Caco-2 (cell line): ENCODE measurements around the gene KLK1. TPM values are rescaled to one million over a fixed set of nuclear protein-coding genes. Genes with fewer than 3 reads are reported as not detected.

Experiments
- BruUV-seq: library from RNA; stranded (reverse); fragments of 400-500 nt; replicated peaks from 2 replicates; lab custom pipeline; 2021; lab: Mats Ljungman, UMichigan
- CTCF ChIA-PET: fragments of 300-600 bp; sonication (Branson Sonifier 250); formaldehyde crosslinking; loops from one replicate; lab custom pipeline; 2022; ENCODE audit warnings: antibody characterized with exemption; lab: Charles Lee
- POLR2A ChIA-PET: fragments of 300-600 bp; sonication (Branson Sonifier 250); formaldehyde crosslinking; loops from one replicate; lab custom pipeline; 2022; ENCODE audit warnings: antibody characterized with exemption; lab: Charles Lee
- DNase-seq, 2 experiments: peaks; one replicate each; pipeline versions ENCODE4 v3.0.0 to v3.0.0-alpha.2; 2020 to 2022
- H3K27me3 ChIP-seq: replicated peaks from 2 replicates; pipeline ENCODE4 v1.6.0; 2011; ENCODE audit warnings: low read length; ENCODE audit not compliant: control insufficient read depth, insufficient read depth
- H3K36me3 ChIP-seq: 2 replicates; pipeline ENCODE4 v1.5.1; 2011; ENCODE audit warnings: low read length; ENCODE audit not compliant: control insufficient read depth, insufficient read depth
- H3K4me1 ChIP-seq: fragments of 250-450 bp; sonication (Bioruptor Pico); 2 replicates; pipeline ENCODE4 v1.5.1; 2020; ENCODE audit warnings: mild to moderate bottlenecking
- H3K4me3 ChIP-seq: 2 replicates; pipeline ENCODE4 v1.5.1; 2011; ENCODE audit warnings: low read depth, mild to moderate bottlenecking, control low read depth, low read length
- H3K9me3 ChIP-seq: fragments of 250-450 bp; sonication (Bioruptor Pico); 2 replicates; pipeline ENCODE4 v1.5.1; 2020; ENCODE audit warnings: mild to moderate bottlenecking, moderate library complexity
- H3K27ac Mint-ChIP-seq: one replicate; pipeline ENCODE4 v1.8.0; 2022; ENCODE audit warnings: mixed read lengths; ENCODE audit not compliant: unreplicated experiment
- H3K27me3 Mint-ChIP-seq: one replicate; pipeline ENCODE4 v1.8.0; 2022; ENCODE audit warnings: mixed read lengths; ENCODE audit not compliant: insufficient read depth, unreplicated experiment
- H3K36me3 Mint-ChIP-seq: one replicate; pipeline ENCODE4 v1.8.0; 2022; ENCODE audit warnings: mild to moderate bottlenecking, mixed read lengths; ENCODE audit not compliant: insufficient read depth, unreplicated experiment
- H3K4me1 Mint-ChIP-seq: one replicate; pipeline ENCODE4 v1.8.0; 2022; ENCODE audit warnings: low read depth, mixed read lengths; ENCODE audit not compliant: unreplicated experiment
- H3K4me3 Mint-ChIP-seq: one replicate; pipeline ENCODE4 v1.8.0; 2022; ENCODE audit warnings: mild to moderate bottlenecking, moderate library complexity, mixed read lengths; ENCODE audit not compliant: unreplicated experiment
- H3K9me3 Mint-ChIP-seq: one replicate; pipeline ENCODE4 v1.8.0; 2022; ENCODE audit warnings: mixed read lengths; ENCODE audit not compliant: unreplicated experiment
- CTCF ChIP-seq, 2 experiments: fragments of 200-600 bp in 1 of 2; IDR thresholded peaks; 1 replicate in 1 of 2; 2 replicates in 1 of 2; pipeline versions ENCODE4 v1.5.1 to v1.8.0; 2011 to 2022; ENCODE audit warnings: antibody characterized with exemption in 1 of 2, control low read depth in 1 of 2, inconsistent platforms in 1 of 2, low read depth in 1 of 2, low read length in 1 of 2, mild to moderate bottlenecking in 1 of 2, moderate library complexity in 1 of 2; ENCODE audit not compliant: insufficient read depth in 1 of 2, severe bottlenecking in 1 of 2, unreplicated experiment in 1 of 2
- intact Hi-C: fragments of 100-400 bp; cut with micrococcal nuclease; formaldehyde crosslinking; loops from one replicate; pipeline ENCODE4 v1.10.0; 2022; ENCODE audit not compliant: unreplicated experiment
- total RNA-seq: library from RNA; stranded (reverse); gene quantifications from 2 replicates; pipeline ENCODE4 v1.2.3, GENCODE V29; 2022

KLK1 gene
- total RNA-seq, 1 experiment from 2014 or later = 0.73 TPM

GRCh38 chr19:50869479-50869878, 45.9 kb upstream of the KLK1 start:
- peaks cover 23% of the 10 kb centered on the region for H3K27me3 Mint-ChIP-seq
- no peaks in the 10 kb centered on the region for H3K36me3 Mint-ChIP-seq

GRCh38 chr19:50861496-50862286, 38.1 kb upstream of the KLK1 start:
- BruUV-seq = no TSS peak
- Histone ChIP-seq H3K9me3 (0 out of 2 replicates have a peak, but pooled peaks cover 13% of the 10 kb centered on the region), H3K4me3 (no peak overlapping the region), H3K4me1 (no peaks in the 10 kb centered on the region), H3K27me3 (no peaks in the 10 kb centered on the region; the same call in 1 of the 2 replicates), H3K36me3 (no peaks in the 10 kb centered on the region)
- POLR2A ChIA-PET = no interaction called here
- Mint-ChIP-seq H3K36me3 (no peaks in the 10 kb centered on the region), H3K4me1 (no peaks in the 10 kb centered on the region), H3K9me3 (no peaks in the 10 kb centered on the region), H3K4me3 (no peak overlapping the region), H3K27me3 (peaks cover 25% of the 10 kb centered on the region), H3K27ac (no peak overlapping the region)
- DNase-seq = no peak
- CTCF ChIA-PET = no interaction called here
- TF ChIP-seq CTCF (IDR thresholded peaks at IDR 0.05; ENCODE audit: insufficient read depth in 1 of 2, low read depth in 1 of 2, low read length in 1 of 2, severe bottlenecking in 1 of 2, unreplicated experiment in 1 of 2) = no peak
- intact Hi-C loops = no loop called here

More at GRCh38 chr19:50869479-50869878, 45.9 kb upstream of the KLK1 start:
- Mint-ChIP-seq H3K4me1 (no peaks in the 10 kb centered on the region), H3K27ac (no peak overlapping the region), H3K9me3 (no peaks in the 10 kb centered on the region), H3K4me3 (no peak overlapping the region)
- H3K9me3 ChIP-seq = no peaks in the 10 kb centered on the region
- no peaks in the 10 kb centered on the region; the same call in 1 of the 2 replicates for H3K27me3 ChIP-seq
- ChIA-PET POLR2A (no interaction called here), CTCF (no interaction called here)
- intact Hi-C loops = no loop called here
- no peak for DNase-seq
- no peaks in the 10 kb centered on the region for H3K36me3 ChIP-seq
- no TSS peak for BruUV-seq
- no peak overlapping the region for H3K4me3 ChIP-seq
- H3K4me1 ChIP-seq = no peaks in the 10 kb centered on the region
- TF ChIP-seq CTCF (IDR thresholded peaks at IDR 0.05; ENCODE audit: insufficient read depth in 1 of 2, low read depth in 1 of 2, low read length in 1 of 2, severe bottlenecking in 1 of 2, unreplicated experiment in 1 of 2) = no peak

GRCh38 chr19:50861010-50861409, 37.4 kb upstream of the KLK1 start:
- H3K4me1 ChIP-seq = no peaks in the 10 kb centered on the region
- H3K9me3 Mint-ChIP-seq = no peaks in the 10 kb centered on the region
- H3K36me3 Mint-ChIP-seq = no peaks in the 10 kb centered on the region
- BruUV-seq = no TSS peak
- ChIA-PET POLR2A (no interaction called here), CTCF (no interaction called here)
- H3K27me3 Mint-ChIP-seq = peaks cover 27% of the 10 kb centered on the region
- H3K27ac Mint-ChIP-seq = no peak overlapping the region
- no peak for TF ChIP-seq CTCF (IDR thresholded peaks at IDR 0.05; ENCODE audit: insufficient read depth in 1 of 2, low read depth in 1 of 2, low read length in 1 of 2, severe bottlenecking in 1 of 2, unreplicated experiment in 1 of 2)
- peak in 1 of 2 experiments; percentile 16 for DNase-seq
- no peaks in the 10 kb centered on the region; the same call in 1 of the 2 replicates for H3K27me3 ChIP-seq
- H3K4me1 Mint-ChIP-seq = no peaks in the 10 kb centered on the region
- H3K36me3 ChIP-seq = no peaks in the 10 kb centered on the region
- intact Hi-C loops = no loop called here
- no peak overlapping the region for H3K4me3 Mint-ChIP-seq
- H3K9me3 ChIP-seq = 0 out of 2 replicates have a peak, but pooled peaks cover 13% of the 10 kb centered on the region
- no peak overlapping the region for H3K4me3 ChIP-seq
